NCI-H1105 (cell line): ENCODE data around the gene REM2.
"Not testable (repeated sequence)": the region's sequence is repeated elsewhere in the genome, so short reads cannot be mapped to it uniquely, and the experiment has no call there.

Experiments used
- DNase-seq: peaks from one replicate; lab custom pipeline; 2025; lab: John Stamatoyannopoulos, UW

The REM2 gene

DNA sequence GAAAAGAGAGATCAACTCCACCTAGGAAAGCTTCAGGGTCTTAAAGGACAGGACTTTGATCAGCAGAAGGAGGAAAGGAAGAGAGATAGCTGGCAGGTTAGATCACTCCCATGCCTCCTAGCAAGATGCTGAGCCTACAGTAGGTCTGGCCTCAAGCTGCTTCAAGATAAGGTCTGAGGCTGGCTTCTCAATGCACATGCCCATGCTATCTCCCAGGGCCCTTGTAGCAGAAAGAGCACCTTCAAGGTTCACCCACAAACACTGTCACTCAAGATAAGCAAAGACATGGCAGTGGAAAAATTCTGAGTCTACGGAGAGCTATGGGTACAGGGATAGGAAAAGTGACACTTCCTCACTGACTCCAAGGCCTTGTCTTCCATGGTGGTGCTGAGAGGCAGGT is 14.3 kb downstream of the REM2 start:
- DNase-seq, result no peak

DNA sequence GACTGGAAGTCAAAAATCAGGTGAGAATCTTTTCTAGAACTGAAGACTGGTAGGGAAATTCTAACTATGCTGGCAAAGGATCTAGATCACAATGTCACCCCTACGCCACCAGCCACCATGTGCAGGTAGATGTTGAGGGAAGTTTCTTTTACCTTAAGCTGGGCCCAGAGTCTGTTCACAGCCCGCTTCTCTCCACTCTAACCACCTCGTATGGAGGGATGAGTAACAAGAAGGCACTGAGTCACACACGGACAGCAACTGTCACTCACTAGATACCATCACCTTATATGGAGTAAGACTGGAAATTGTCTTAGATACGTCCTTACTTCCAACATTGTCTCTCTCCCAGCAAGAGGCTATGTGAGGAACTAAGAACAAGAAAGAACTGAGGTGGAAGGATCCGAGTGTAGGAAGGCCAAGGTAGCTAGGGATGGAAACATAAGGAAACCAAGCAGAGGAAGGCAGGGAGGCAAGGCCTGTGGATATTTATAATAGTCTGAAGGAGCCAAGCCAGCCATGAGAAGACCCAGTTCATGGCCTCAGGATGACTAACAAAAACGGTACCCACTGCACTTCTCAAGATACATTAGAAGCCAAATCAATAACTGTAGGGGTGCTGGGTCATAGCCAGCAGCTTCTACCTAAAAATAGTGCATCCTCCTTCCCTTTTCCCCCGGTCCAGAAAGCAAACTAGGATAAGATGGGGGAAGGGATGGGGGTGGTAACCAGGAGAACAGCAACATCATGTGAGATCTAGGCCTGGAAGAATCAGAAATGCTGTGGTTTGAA is 15.5 kb downstream of the REM2 start:
- DNase-seq, result no peak

DNA sequence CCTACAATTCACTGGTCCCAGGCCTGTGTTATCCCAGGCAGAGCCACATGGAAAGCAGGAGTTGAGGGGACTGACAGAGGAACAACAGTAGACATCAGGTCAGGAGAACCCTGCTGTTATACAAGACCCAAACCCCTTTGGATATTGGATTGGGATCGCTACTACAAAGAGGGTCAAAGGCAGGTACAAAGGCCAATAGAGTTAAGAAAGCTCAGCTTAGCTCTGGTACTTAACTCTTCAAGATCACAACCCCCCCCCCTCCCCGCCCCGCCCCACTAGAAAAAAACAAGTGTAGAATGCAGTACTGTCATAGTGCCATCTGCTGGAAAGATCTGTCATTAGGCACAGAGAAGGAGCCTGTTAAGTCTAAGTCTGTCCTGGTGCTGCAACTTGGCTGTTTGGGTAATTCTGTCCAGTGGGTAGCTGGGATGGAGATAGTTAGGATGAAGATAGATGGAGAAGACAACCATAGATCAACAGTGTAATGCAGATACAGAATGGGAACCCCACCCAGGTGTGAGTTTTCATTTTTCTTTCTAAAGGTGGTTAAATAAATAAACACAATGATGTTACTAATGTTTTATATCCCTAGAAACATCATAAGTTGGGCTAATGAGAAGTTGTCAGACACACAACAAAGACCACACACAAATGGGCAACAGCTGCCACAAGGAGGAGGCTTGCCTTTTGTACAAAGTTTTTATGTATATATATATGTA is 17.2 kb downstream of the REM2 start:
- peak; percentile 26 for DNase-seq

DNA sequence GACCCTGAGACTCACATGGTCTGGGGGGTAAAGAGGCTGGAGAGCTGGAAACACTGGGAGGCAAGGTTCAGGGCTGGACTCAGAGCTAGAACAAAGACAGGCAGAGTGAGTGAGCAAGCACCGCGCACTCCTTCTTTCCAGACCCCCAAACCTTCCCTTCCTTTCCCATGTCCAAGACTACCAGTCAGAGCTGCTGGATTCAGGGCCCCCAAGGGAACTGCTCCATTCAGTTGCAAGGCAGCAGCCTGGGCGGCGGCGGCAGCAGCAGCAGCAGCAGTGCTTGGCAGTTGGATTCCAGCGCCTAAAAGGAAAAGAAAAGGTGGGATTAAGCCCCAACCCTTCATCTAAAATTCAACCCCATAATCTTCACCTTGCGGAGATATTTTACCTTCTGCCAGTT is 18.8 kb downstream of the REM2 start:
- DNase-seq, result no peak

DNA sequence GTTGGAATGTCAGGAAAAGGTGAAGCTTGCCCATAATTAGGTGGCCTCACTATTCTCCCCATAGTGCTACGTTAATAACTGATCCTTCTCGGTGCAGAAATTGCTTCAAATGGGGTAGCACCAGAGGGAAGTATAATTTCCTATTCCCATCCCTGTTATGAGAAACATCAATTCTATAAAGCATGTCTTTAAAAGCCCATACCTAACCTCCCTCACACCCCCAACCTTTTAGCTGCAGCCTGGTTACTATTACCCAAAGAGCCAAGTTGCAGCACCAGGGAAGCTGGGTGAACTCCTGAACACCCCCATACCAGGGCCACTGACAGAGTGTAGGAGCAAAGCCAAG is 20.7 kb downstream of the REM2 start:
- DNase-seq, result no peak

DNA sequence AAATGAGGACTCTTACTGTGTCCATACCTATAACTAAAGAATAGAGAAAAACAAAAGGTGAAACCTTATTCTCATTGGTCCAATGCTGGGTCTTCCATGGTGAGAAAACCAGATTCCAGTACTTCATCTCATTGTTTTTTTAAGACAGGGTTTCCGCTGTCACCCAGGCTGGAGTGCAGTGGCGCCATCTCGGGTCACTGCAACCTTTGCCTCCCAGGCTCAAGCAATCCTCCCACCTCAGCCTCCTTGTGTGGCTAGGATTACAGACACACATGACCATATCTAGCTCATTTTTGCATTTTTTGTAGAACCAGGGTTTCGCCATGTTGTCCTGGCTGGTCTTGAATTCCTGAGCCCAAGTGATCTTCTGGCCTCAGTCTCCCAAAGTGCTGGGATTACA is 22.6 kb downstream of the REM2 start:
- no peak for DNase-seq

DNA sequence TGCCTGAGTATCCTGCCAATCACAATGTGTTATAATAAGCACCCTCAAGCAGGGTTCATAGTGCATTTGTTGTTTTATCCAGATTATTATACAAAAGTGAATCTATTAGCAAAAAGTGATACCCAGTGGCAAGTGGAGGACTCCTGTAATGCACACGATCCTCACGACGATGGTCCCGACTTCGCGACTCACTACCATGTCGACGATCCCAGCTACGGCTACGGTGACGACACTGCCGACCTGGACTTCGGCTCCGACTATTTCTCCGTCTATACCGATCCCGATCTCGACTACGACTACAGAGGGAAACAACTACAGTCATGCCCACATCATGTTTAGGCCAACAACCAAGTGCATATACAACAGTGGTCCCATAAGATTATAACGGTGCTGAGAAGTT is 23.1 kb downstream of the REM2 start:
- DNase-seq, result no peak

DNA sequence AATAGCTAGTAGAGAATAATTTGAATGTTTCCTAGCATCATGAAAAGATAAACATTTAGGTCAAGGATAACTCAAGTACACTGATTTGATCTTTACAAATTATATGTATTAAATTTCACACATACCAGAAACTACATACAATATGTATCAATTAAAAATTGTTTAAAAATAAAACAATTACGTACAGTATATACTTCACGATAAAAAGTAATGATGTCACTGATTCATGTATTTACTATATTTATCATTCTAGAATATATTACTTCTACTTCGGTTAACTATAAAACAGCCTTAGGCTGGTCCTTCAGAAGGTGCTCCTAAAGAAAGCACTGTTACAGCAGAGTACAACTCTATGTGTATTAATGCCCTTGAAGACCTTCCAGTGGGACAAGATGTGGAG is 24.4 kb downstream of the REM2 start:
- no peak for DNase-seq

DNA sequence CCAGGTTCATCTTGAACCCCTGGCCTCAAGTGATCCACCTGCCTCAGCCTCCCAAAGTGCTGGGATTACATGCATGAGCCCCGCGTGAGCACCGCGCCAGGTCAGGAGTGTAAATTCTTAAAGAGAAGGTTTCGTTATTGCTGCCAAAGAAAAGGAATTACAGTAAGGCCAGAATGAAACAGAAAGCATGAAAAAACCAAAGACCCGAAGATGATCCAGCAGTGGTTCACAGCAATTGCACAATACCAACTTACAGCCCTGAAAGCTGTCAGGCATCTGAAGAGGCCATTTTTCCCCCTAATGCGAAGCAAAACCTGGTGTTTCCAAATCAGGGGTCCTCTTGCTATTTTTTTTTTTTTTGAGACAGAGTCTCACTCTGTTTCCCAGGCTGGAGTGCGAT is 25.6 kb downstream of the REM2 start:
- no peak for DNase-seq

DNA sequence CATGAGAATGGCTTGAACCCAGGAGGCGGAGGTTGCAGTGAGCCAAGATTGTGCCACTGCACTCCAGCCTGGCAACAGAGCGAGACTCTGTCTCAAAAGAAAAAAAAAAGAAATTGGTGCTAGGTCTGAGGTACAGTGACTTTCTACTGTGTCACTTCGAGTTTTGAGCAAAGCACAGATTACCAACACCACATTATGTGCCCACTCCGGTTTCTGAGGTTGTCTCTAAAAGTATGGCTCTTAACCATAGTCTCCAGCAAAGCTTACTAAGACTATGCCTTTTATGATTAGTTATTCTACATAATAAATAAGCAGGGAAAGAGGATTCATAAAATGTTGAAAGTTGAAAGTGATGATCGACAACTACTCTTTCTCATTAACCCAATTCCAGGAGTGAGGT is 27.9 kb downstream of the REM2 start:
- DNase-seq, result no peak

DNA sequence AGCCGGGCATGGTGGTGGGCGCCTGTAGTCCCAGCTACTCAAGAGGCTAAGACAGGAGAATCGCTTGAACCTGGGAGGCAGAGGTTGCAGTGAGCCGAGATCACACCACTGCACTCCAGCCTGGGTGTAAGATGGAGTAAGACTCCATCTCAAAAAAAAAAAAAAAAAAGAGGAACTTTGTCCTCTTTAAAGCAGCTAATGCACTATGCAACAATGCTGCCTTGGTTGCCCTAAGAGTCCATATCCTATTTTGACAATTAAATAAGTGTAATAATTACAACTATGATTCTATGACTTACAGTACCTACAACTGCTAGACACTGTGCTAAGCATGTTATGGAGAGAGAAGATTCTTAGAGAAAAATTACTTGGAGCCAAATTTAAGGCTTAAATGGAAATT is 31.8 kb downstream of the REM2 start:
- DNase-seq, result not testable (repeated sequence)

DNA sequence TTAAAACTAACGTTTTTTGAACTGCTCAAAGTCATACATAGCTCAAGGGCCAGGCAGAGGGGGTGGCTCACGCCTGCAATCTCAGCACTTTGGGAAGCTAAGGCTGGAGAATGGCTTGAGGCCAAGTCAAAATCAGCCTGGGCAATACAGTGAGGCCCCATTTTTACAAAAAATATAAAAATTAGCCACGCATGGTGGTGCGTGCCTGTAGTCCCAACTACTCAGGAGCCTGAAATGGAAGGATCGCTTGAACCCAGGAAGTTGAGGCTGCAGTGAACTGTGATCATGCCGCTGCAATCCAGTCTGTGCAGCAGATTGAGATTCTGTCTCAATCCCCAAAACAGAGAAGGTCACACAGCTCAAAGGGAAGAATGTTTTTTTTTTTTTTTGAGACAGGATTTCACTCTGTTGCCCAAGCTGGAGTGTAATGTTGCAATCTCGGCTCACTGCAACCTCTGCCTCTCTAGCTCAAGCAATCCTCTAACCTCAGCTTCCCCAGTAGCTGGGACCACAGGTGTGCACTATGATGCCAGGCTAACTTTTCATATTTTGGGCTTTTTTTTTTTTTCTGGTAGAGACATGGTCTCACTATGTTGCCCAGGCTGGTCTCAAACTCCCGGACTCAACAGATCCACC is 33.0 kb downstream of the REM2 start:
- DNase-seq, result no peak

DNA sequence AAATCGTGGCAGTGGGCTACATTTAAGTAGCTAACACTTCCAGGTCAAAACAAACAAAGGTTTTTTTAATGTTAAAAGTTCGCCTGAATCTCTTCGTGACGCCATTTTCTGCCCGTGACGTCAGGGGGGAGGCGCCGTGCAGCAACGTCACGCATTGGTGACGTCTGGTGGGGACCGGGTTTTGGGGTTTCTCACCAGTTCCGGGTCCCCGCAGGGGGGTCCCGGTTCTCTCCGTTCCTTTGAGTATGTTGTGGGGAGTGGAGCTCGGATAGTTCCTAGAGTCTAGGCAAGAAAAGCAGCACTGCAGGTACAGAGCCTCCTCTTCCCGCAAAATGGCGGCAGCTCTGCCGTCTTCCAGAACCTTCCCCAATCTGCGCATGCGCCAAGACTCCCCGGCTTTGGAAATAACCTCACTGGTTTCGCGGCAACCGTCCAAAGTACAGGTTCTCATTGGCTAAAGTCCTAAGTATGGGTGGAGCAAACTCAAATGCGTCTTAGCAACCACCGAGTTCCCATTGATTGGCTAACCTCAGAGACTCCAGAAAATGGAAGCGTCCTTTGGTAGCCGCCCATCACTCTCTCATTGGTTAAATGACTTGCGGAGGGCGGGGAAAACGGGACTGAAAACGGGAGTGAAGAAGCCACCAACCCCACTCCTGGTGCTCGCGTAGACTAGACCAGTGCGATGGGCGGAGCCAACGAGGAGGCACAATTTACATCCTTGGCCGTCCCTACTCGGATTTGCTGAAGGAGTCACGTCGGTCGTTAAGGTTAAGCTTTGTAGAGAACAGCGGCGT is 36.0 kb downstream of the REM2 start, which contains the start of gene RBM23:
TSS of gene RBM23 (minus strand) at position 346 of the 797 bp plus-strand sequence.
- DNase-seq, result peak; percentile 100

DNA sequence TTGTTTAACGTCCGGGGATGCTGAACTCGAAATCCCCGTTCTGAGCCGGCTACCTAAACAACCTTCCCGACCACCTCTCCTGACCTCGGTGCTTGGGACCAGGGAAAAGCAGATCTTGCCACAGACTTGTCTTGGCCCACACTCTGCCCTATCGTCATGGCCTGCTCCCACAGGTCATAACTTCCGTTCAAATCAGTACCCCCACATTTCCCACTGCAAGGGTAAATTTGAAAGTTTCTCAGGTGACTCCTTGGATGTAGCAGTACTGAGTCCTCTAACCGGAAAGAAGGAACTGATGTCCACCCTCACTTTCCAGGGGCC is 36.5 kb downstream of the REM2 start:
- DNase-seq, result no peak

DNA sequence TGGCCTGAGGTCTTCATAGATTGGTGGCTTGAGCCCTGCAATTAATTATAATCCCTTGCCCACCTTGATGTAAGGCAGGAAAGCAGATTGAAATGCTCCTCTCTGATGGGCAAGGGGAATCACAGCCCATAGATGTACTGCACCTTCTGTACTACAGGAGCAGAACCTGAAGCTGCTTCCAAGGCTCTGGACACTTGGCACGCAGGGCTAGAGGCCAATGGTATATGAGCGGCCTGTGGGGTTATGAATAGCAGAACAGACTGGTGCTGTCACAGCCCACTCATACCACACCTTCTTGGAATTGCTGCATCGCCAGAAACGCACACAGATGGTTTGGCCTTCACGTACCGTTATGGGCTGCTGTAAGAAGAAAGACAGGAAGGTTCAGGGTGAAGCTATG is 37.7 kb downstream of the REM2 start:
- DNase-seq, result no peak

DNA sequence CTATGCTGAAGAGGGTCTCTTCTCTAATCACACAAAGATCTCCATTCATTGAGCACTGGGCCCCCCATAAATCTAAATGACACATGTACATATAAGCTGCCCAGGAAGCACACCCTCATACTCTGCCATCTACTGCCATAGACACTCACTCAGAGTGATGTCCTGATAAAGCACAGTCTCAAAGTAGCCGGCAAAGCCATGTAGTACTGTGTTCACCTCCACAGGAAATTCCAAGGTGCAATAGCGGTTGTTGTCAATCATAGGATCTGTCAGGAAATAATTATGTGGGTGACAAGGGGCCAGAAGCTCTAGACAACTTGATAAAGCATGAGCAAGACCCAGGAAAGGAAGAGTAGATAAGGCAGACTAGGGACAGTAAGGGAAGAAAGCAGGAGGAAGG is 39.3 kb downstream of the REM2 start:
- no peak for DNase-seq

DNA sequence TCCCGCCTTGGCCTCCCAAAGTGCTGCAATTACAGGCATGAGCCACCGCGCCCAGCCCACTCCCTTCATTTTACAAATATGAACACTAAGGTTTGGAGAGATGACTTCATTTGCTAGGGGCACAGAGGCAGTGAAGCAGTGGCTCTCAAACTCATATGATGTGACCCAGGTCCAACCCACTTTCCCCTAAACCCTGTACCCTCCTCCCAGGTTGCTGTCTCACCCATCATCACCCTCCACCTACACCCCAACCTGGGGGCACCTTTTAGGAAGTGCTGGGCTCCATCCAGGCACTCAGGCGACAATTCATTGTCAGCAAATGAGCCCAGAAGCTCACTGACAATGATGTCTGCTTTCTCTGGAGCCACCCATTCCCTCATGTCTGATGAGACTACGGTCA is 40.7 kb downstream of the REM2 start:
- DNase-seq, result no peak

DNA sequence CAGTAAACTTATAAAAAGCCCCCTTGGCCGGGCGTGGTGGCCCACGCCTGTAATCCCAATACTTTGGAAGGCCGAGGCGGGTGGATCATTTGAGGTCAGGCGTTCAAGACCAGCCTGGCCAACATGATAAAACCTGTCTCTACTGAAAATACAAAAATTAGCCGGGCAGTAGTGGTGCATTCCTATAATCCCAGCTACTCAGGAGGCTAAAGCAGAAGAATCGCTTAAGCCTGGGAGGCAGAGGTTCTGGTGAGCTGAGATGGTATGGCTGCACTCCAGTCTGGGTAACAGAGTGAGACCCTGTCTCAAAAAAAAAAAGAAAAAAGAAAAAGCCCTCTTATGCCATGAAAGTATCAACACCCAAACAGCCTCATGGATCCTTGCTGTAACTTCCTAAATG is 42.5 kb downstream of the REM2 start:
- no peak for DNase-seq

DNA sequence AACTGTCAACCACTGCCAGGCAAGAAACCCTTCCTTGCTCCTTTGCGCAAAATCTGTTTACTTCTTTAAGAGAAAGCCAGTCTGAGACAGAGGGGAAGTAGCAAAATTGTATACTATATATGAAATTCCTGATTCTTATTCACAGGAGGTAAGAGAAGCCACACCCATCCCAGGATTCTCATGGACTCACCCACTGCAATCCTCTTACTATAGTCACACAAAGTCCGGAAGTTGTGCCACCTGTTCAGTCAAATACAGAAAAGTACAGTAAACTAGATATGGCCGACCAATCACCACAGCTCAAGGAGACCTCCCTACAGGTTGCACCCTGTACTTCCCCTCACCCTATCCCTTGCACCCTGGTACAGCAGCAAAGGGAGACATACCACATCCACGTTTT is 43.3 kb downstream of the REM2 start:
- DNase-seq, result no peak

DNA sequence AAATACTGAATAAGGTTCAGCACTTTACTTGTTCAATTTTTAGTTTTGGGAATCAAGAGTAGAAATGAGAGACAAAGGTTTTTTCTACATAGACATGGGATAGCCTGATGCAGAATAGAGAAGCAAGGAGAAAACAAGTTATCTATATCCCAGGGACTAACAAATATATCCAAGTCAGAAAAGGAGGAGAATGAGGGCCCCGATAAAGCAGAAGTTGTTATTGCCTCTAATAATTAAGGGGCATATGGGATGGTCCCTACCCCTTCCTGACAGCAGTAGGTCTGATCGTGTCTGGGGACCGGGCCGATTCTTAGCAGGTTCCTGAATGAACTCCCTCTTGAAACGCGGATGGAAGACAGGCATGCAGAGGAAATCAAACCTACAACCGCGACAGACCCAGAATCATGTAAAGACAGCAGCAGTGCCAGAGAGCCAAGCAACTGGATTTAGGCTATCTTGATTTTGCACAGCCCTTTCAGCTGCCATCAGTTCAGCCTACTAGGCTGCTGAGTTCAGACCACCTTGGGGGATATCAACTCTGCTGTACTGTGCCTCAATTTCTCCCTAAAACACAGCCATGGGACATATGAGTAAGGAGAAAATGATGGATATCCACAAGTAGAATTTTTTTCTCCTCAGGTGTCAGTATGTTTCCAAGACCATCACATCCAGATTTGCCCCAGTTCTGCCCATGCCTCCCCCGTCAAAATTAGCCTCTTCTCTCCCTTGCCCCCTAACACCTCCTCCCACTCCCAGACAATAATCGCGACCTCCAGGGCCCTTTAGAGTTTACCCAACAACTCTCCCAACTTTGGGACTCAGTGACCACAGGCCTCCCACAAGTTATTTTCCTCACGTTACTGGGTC is 45.4 kb downstream of the REM2 start:
- DNase-seq, result no peak

DNA sequence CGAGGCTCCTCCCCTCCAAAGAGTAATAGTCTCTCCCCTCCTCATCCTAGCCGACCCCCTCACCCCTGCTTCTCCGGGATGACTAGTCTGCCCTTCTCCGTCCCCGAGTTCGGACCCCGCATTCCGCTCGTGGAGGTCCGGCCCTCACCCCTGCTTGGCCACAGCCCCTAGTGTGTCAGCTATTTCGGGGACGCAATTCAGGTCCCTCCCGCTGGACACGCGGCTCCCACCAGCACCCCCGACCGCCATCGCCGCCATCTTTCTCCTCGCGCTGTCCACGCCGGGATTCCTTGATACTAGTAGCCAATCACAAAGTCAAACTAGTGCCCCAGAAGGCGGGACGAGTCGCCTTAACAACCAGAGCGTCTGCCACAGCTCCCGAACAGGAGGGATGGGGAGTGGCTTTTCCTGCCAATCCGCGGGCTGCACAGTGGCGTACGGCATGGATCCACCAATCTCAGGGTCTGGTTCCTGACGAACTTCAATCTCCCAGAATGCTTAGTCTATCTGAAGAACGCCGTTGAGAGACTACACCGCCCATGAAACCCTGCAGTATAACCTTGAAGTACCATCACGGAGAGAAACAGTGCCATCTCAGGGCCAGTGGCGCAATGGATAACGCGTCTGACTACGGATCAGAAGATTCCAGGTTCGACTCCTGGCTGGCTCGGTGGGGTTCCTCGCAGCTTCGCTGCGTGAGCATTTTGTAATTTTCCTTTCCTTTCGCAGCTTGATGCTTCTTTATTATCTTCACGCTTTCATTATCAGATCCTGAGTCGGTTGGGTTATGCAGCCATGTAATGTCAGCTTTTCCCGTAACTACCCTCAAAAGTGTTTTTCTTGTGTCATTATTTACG is 46.3 kb downstream of the REM2 start, which contains the start of gene PRMT5:
TSS of gene PRMT5 (minus strand) at position 273 of the 857 bp plus-strand sequence. CDS start at position 258, 15 bp downstream.
- peak; percentile 99 for DNase-seq
